HFF-Myc (cell line): ENCODE measurements around the gene PRKN.
"Not testable (repeated sequence)": the region's sequence is repeated elsewhere in the genome, so short reads cannot be mapped to it uniquely, and the experiment has no call there.

Experiments
- DNase-seq: peaks from one replicate; pipeline ENCODE4 v3.0.0-alpha.2; 2011; ENCODE audit warnings: low read depth; ENCODE audit errors: extremely low read depth
- H3K4me3 ChIP-seq: replicated peaks from 2 replicates; pipeline ENCODE4 v1.5.1; 2011; ENCODE audit warnings: low read depth, mild to moderate bottlenecking, control low read depth, low read length
- TF ChIP-seq, protein P1 (sequence below): IDR thresholded peaks from 2 replicates; pipeline ENCODE4 v1.5.1; 2012; ENCODE audit warnings: mild to moderate bottlenecking, low read depth, low read length, control low read depth; ENCODE audit errors: missing control alignments

PRKN gene

DNA sequence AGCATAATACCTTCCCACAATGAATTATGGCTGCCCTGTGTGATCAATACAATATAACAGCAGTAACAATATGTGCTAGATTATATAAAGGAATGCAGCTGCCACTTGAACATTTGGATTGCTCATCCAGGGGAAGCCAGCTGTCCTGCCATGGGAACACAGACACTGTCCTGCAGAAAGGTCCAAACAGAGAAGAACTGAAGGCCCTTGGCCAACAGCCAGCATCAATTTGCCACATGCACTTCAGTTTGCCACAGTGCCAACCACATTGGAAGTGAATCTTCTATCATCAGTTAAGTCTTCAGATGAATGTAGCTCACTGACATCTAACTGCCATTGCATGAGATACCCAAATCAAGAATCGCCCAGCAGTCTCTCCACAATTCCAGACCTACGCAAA, 332.4 kb downstream of the PRKN start:
- no peak overlapping the region for H3K4me3 ChIP-seq
- TF ChIP-seq, protein P1, sequence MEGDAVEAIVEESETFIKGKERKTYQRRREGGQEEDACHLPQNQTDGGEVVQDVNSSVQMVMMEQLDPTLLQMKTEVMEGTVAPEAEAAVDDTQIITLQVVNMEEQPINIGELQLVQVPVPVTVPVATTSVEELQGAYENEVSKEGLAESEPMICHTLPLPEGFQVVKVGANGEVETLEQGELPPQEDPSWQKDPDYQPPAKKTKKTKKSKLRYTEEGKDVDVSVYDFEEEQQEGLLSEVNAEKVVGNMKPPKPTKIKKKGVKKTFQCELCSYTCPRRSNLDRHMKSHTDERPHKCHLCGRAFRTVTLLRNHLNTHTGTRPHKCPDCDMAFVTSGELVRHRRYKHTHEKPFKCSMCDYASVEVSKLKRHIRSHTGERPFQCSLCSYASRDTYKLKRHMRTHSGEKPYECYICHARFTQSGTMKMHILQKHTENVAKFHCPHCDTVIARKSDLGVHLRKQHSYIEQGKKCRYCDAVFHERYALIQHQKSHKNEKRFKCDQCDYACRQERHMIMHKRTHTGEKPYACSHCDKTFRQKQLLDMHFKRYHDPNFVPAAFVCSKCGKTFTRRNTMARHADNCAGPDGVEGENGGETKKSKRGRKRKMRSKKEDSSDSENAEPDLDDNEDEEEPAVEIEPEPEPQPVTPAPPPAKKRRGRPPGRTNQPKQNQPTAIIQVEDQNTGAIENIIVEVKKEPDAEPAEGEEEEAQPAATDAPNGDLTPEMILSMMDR: no peak
- no peak for DNase-seq

DNA sequence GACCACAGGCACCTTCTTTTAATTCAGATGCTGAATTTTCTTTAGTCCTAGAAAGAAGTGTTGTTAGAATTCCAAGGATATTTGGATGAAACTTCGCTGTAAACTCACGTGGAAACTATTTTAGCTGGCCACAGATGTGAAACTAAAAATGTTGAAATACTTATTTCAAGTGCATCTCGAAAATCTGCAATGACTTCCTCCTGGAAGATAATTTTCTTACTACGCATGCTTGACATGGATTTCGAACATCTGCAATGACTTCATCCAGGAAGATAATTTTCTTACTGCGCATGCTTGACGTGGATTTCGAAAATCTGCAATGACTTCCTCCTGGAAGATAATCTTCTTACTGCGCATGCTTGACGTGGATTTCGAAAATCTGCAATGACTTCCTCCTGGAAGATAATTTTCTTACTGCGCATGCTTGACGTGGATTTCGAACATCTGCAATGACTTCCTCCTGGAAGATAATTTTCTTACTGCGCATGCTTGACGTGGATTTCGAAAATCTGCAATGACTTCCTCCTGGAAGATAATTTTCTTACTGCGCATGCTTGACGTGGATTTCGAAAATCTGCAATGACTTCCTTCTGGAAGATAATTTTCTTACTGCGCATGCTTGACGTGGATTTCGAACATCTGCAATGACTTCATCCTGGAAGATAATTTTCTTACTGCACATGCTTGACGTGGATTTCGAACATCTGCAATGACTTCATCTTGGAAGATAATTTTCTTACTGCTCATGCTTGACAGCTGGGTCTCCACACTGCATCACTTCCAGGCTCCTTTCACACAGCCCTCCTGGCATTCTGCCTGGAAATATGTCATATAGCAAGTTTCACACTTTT, 336.4 kb downstream of the PRKN start:
- DNase-seq: peak; percentile 11

DNA sequence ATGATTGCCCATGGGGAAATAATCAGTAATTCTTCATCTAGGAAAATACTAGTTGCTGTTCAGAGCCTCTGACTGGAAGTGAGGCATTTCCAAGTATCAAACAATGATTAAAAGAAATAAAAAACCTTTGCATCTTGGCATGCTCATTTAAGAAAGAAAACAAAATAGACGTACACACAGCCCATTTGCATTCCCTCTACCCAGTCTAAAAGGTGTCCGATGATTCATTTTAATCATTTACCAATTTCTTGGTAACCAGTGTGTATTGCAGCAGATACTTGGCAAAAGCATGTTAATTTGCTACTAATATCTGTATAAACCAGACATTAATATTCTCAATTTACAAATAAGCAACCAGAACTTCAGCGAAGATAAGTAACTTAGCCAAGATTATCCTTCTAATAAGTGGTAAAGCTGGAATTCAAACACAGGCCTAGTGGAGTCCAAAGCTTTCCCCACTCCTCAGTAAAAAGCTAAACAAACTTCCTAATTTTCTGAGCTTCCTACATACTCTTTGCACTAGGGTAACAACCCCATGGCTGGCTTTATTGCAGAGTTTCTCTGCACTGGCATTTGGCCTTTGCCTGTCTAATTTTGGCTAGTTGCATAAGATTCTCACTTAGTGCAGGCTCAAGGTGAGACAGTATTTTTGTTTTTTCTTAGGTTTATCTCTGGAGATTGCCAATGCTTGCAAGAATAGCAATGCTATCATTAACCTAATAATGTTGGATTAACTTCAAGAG, 338.1 kb downstream of the PRKN start:
- no peak for DNase-seq
- TF ChIP-seq, protein P1: no peak
- H3K4me3 ChIP-seq: no peak overlapping the region

More for the DNA sequence above, 336.4 kb downstream of the PRKN start:
- not testable (repeated sequence) for H3K4me3 ChIP-seq

DNA sequence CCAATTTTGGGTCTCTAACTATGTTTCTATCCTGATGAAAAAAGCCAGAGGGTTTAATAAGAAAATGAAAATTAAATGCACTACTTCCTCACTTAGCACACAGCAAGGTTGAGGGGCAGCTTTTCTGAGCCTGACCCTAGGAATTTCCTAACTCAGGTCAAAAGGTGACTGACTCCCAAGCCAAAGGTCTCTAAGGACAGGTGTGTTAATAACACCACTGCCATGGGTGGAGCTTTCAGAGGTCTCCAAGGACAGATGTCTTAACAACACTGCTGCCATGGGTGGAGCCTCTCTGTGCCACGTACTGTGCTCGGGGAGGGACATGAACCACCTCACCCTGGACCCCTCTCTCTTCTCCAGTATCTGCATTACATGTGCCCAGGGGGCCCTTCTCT, 339.2 kb downstream of the PRKN start:
- no peak for DNase-seq
- no peak overlapping the region for H3K4me3 ChIP-seq
- TF ChIP-seq, protein P1: no peak

DNA sequence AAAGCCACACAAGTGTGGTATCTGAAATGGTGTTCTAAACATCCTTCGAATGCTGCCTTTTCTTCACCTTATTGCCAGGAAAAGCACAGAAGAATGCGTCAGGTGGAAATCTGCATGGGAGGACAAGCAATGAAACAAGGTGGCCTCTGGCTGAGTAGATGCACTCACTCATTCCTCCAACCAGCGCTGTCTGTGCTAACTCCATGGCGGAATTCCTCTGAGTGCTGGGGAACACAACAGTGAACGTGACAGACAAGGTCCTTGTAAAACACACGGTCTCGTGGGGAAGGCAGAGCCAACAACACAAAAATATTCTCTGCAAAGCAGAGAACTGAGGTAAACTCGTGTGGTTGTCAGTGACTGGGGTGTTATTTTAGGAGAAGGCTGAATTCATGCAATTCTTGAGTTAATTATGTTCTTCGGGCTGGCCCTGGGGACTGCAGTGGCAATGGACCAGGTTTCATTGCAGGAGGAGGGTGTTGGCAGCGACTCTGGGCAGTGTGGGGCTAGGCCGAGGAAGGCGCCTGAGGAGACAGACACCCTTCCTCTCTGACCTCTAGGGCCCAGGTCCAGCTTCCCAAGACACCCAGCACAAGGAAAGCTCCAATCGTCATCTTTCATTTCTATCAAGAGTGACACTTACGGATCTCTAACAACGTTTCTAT, 339.7 kb downstream of the PRKN start:
- no peak for DNase-seq
- H3K4me3 ChIP-seq: no peak overlapping the region
- TF ChIP-seq, protein P1: no peak

DNA sequence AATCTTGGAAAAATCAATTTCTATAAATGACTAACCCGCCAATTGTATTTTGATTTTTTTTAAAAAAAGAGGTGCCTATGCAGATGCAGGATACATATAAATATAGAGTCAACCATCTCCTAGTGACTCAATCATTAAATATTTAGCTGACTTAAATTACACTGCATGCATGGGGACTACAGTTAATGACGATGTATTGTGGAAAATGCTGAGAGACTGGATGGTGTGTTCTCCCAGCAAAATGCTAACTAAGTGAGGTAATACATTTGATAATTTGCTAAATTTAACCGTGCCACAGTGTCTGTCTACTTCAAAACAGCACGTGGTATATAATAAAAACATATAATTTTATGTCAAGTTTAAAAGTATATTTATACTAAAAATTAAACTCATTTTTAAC, 341.6 kb downstream of the PRKN start:
- no peak for DNase-seq

More for the DNA sequence above, 341.6 kb downstream of the PRKN start:
- TF ChIP-seq, protein P1: no peak
- no peak overlapping the region for H3K4me3 ChIP-seq
